HEK293 (cell line): ENCODE results near the gene L2HGDH.

Experiments
- CTCF ChIA-PET: fragments of 350-600 bp; formaldehyde crosslinking; extraction: SDS; loops from one replicate; lab custom pipeline; 2021; ENCODE audit warnings: antibody characterized with exemption; lab: Yijun Ruan, JAX
- POLR2A ChIA-PET: fragments of 300-600 bp; formaldehyde crosslinking; extraction: SDS; loops from one replicate; lab custom pipeline; 2020; ENCODE audit warnings: antibody characterized with exemption, inconsistent platforms; lab: Yijun Ruan, JAX
- H3K27ac ChIP-seq: fragments of 200-500 bp; sonication (Bioruptor generic); 2 replicates; pipeline ENCODE4 v1.5.1; 2014; ENCODE audit warnings: low read depth, low read length, control low read depth, inconsistent platforms; ENCODE audit errors: extremely low read depth
- H3K36me3 ChIP-seq, 2 experiments: fragments of 200-500 bp in 1 of 2; sonication (Bioruptor generic) in 1 of 2; 1 replicate in 1 of 2; 2 replicates in 1 of 2; pipeline ENCODE4 v1.5.1; 2014 to 2017; ENCODE audit warnings: inconsistent platforms in 2 of 2, low read length in 2 of 2; ENCODE audit not compliant: control insufficient read depth in 2 of 2, insufficient read depth in 1 of 2
- H3K4me1 ChIP-seq: fragments of 200-500 bp; sonication (Bioruptor generic); 2 replicates; pipeline ENCODE4 v1.5.1; 2014; ENCODE audit warnings: mild to moderate bottlenecking, low read length, inconsistent platforms; ENCODE audit not compliant: control insufficient read depth, insufficient read depth
- H3K4me3 ChIP-seq: 2 replicates; pipeline ENCODE4 v1.5.1; 2011; ENCODE audit warnings: low read depth, mild to moderate bottlenecking, control low read depth, low read length, moderate library complexity
- H3K9me3 ChIP-seq: fragments of 200-500 bp; sonication (Bioruptor generic); 2 replicates; pipeline ENCODE4 v1.5.1; 2014; ENCODE audit warnings: low read depth, low read length, inconsistent platforms; ENCODE audit not compliant: control insufficient read depth, insufficient read depth
- GFI1B ChIP-seq: fragments of 450-650 bp; formaldehyde crosslinking; IDR thresholded peaks from 2 replicates; pipeline ENCODE4 v1.5.1; 2016; ENCODE audit warnings: missing biosample characterization, missing genetic modification characterization
- HOXD13 ChIP-seq: sonication (generic); formaldehyde crosslinking; IDR thresholded peaks from 2 replicates; pipeline ENCODE4 v1.8.0; 2022; ENCODE audit warnings: missing genetic modification reagents, borderline replicate concordance
- KLF16 ChIP-seq: fragments of 450-650 bp; formaldehyde crosslinking; IDR thresholded peaks from 2 replicates; pipeline ENCODE4 v1.5.1; 2017; ENCODE audit warnings: missing biosample characterization, missing genetic modification characterization
- SP3 ChIP-seq: fragments of 450-650 bp; formaldehyde crosslinking; IDR thresholded peaks from 2 replicates; pipeline ENCODE4 v1.5.1; 2016; ENCODE audit warnings: missing biosample characterization, missing genetic modification characterization
- ZBTB20 ChIP-seq: fragments of 450-650 bp; formaldehyde crosslinking; IDR thresholded peaks from 2 replicates; pipeline ENCODE4 v1.5.1; 2016; ENCODE audit warnings: missing biosample characterization, missing genetic modification characterization
- ZBTB48 ChIP-seq: fragments of 450-650 bp; formaldehyde crosslinking; IDR thresholded peaks from 2 replicates; pipeline ENCODE4 v1.5.1; 2016; ENCODE audit warnings: missing biosample characterization, missing genetic modification characterization
- ZEB2 ChIP-seq: fragments of 450-650 bp; formaldehyde crosslinking; IDR thresholded peaks from 2 replicates; pipeline ENCODE4 v1.5.1; 2016; ENCODE audit warnings: missing biosample characterization, missing genetic modification characterization
- ZFHX2 ChIP-seq: fragments of 450-650 bp; formaldehyde crosslinking; conservative IDR thresholded peaks from 2 replicates; pipeline ENCODE4 v1.5.1; 2016; ENCODE audit warnings: missing biosample characterization, missing genetic modification characterization
- ZNF157 ChIP-seq: fragments of 450-650 bp; formaldehyde crosslinking; IDR thresholded peaks from 2 replicates; pipeline ENCODE4 v1.5.1; 2016; ENCODE audit warnings: missing biosample characterization, missing genetic modification characterization
- ZNF174 ChIP-seq: fragments of 450-650 bp; formaldehyde crosslinking; IDR thresholded peaks from 2 replicates; pipeline ENCODE4 v1.5.0; 2017; ENCODE audit warnings: missing biosample characterization, mild to moderate bottlenecking, missing genetic modification characterization
- ZNF335 ChIP-seq: fragments of 450-650 bp; formaldehyde crosslinking; conservative IDR thresholded peaks from 2 replicates; pipeline ENCODE4 v1.5.1; 2016; ENCODE audit warnings: missing biosample characterization, missing genetic modification characterization
- ZNF473 ChIP-seq: fragments of 450-650 bp; formaldehyde crosslinking; IDR thresholded peaks from 2 replicates; pipeline ENCODE4 v1.5.1; 2017; ENCODE audit warnings: missing biosample characterization, missing genetic modification characterization
- ZNF501 ChIP-seq: fragments of 450-650 bp; formaldehyde crosslinking; IDR thresholded peaks from 2 replicates; pipeline ENCODE4 v1.5.1; 2016; ENCODE audit warnings: missing biosample characterization, missing genetic modification characterization
- ZNF529 ChIP-seq: fragments of 450-650 bp; formaldehyde crosslinking; IDR thresholded peaks from 2 replicates; pipeline ENCODE4 v1.5.1; 2017; ENCODE audit warnings: missing genetic modification characterization, missing biosample characterization; ENCODE audit not compliant: insufficient replicate concordance
- ZNF791 ChIP-seq: fragments of 450-650 bp; formaldehyde crosslinking; IDR thresholded peaks from 2 replicates; pipeline ENCODE4 v1.5.1; 2016; ENCODE audit warnings: missing biosample characterization, missing genetic modification characterization
- ZNF830 ChIP-seq: fragments of 450-650 bp; IDR thresholded peaks from 2 replicates; pipeline ENCODE4 v1.5.0; 2018; ENCODE audit warnings: missing biosample characterization, missing genetic modification characterization, low read depth, mild to moderate bottlenecking, moderate library complexity
- ZSCAN16 ChIP-seq: fragments of 450-650 bp; formaldehyde crosslinking; IDR thresholded peaks from 2 replicates; pipeline ENCODE4 v1.5.1; 2016; ENCODE audit warnings: missing biosample characterization, missing genetic modification characterization
- TF ChIP-seq, protein P1 (sequence below): fragments of 450-650 bp; formaldehyde crosslinking; IDR thresholded peaks from 2 replicates; pipeline ENCODE4 v1.5.1; 2016; ENCODE audit warnings: missing biosample characterization, missing genetic modification characterization
- TF ChIP-seq, protein P2 (sequence below): fragments of 450-650 bp; formaldehyde crosslinking; IDR thresholded peaks from 2 replicates; pipeline ENCODE4 v1.5.1; 2016; ENCODE audit warnings: missing biosample characterization, missing genetic modification characterization

The L2HGDH gene

GRCh38 chr14:50360851-50361250 is 48.8 kb upstream of the L2HGDH start (continued):
- TF ChIP-seq ZNF830 (no peak), ZNF501 (tag by site-specific recombination) (no peak), ZNF174 (tag by site-specific recombination) (no peak), GFI1B (tag by site-specific recombination) (no peak), SP3 (tag by site-specific recombination) (no peak), ZNF473 (tag by site-specific recombination) (no peak), ZSCAN16 (tag by site-specific recombination) (no peak)
- TF ChIP-seq, protein P1, sequence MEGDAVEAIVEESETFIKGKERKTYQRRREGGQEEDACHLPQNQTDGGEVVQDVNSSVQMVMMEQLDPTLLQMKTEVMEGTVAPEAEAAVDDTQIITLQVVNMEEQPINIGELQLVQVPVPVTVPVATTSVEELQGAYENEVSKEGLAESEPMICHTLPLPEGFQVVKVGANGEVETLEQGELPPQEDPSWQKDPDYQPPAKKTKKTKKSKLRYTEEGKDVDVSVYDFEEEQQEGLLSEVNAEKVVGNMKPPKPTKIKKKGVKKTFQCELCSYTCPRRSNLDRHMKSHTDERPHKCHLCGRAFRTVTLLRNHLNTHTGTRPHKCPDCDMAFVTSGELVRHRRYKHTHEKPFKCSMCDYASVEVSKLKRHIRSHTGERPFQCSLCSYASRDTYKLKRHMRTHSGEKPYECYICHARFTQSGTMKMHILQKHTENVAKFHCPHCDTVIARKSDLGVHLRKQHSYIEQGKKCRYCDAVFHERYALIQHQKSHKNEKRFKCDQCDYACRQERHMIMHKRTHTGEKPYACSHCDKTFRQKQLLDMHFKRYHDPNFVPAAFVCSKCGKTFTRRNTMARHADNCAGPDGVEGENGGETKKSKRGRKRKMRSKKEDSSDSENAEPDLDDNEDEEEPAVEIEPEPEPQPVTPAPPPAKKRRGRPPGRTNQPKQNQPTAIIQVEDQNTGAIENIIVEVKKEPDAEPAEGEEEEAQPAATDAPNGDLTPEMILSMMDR (tag by site-specific recombination) = no peak
- TF ChIP-seq, all 188 proteins: peak for 0

- TF ChIP-seq KLF16 (tag by site-specific recombination) (no peak), ZBTB20 (tag by site-specific recombination) (no peak), ZNF529 (no peak), ZNF335 (no peak)
- ChIA-PET CTCF (interaction anchor here (0.7 kb wide), 1 partner anchor 1433 kb away, joined by 3 read pairs; no protein-coding TSS in a partner anchor), POLR2A (interaction anchor here (0.6 kb wide), 1 partner anchor 511 kb away, joined by 3 read pairs; no protein-coding TSS in a partner anchor)
- no peak overlapping the region for H3K4me3 ChIP-seq
- no peak overlapping the region for H3K27ac ChIP-seq
- no peaks in the 10 kb centered on the region for H3K9me3 ChIP-seq
- H3K36me3 ChIP-seq = no peaks in the 10 kb centered on the region
- H3K4me1 ChIP-seq = no peaks in the 10 kb centered on the region; the same call in 1 of the 2 replicates
Measured at GRCh38 chr14:50360093-50360492, 48.1 kb upstream of the L2HGDH start.

DNA sequence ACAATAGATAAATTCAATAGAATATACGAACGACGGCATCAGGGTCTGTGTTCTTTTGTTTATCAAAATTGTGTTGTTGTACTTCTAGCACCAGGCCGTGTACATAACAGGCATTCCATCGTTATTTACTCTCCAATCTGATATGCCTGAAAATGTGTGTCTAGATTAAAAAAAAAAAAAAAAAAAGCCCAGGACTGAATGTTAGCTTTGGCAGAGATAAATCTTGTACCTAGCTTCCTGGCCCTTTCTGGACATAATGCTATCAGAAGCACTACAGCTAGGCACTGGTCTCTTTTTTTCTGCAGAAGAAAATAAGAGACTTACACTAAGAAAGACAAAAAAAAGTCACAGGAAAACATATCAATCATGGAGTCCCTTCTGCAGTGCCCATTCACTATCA is 47.6 kb upstream of the L2HGDH start:
- Histone ChIP-seq H3K9me3 (no peaks in the 10 kb centered on the region), H3K27ac (no peak overlapping the region), H3K36me3 (no peaks in the 10 kb centered on the region), H3K4me3 (no peak overlapping the region), H3K4me1 (no peaks in the 10 kb centered on the region; the same call in 1 of the 2 replicates)
- ChIA-PET POLR2A (interaction anchor here (0.6 kb wide), 1 partner anchor 511 kb away, joined by 3 read pairs; no protein-coding TSS in a partner anchor), CTCF (interaction anchor here (0.5 to 0.7 kb wide), 2 partner anchors 615 to 1433 kb away, joined by 3 read pairs; no protein-coding TSS in a partner anchor)
- TF ChIP-seq ZNF791 = no peak
- no peak for TF ChIP-seq ZEB2 (tag by site-specific recombination)
- TF ChIP-seq, protein P2, sequence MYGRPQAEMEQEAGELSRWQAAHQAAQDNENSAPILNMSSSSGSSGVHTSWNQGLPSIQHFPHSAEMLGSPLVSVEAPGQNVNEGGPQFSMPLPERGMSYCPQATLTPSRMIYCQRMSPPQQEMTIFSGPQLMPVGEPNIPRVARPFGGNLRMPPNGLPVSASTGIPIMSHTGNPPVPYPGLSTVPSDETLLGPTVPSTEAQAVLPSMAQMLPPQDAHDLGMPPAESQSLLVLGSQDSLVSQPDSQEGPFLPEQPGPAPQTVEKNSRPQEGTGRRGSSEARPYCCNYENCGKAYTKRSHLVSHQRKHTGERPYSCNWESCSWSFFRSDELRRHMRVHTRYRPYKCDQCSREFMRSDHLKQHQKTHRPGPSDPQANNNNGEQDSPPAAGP (tag by site-specific recombination) = no peak
- TF ChIP-seq ZBTB48 (tag by site-specific recombination) = no peak
- no peak for TF ChIP-seq ZNF529

GRCh38 chr14:50357753-50358395 is 45.8 kb upstream of the L2HGDH start:
- H3K36me3 ChIP-seq = no peaks in the 10 kb centered on the region
- peaks cover under 1% of the 10 kb centered on the region for H3K4me1 ChIP-seq
- POLR2A ChIA-PET = no interaction called here
- no peaks in the 10 kb centered on the region for H3K9me3 ChIP-seq
- H3K27ac ChIP-seq = no peak overlapping the region
- CTCF ChIA-PET = interaction anchor here (0.7 kb wide), 1 partner anchor 9 kb away, joined by 6 read pairs; no protein-coding TSS in a partner anchor
- H3K4me3 ChIP-seq = no peak overlapping the region
- TF ChIP-seq HOXD13 (CRISPR knock-in tag) = no peak
- TF ChIP-seq ZFHX2 (tag by site-specific recombination) = peak; percentile 40
- no peak for TF ChIP-seq ZNF157 (tag by site-specific recombination)
